SKM-1 (cell line): Measurements from ENCODE around the gene JDP2.

Source experiments
- DNase-seq: peaks from one replicate; lab custom pipeline; 2025; ENCODE audit not compliant: unreplicated experiment; lab: John Stamatoyannopoulos, UW

The JDP2 gene

GRCh38 chr14:75511201-75511600 is 83.4 kb downstream of the JDP2 start:
- no peak for DNase-seq

- no peak for DNase-seq
These were observed 86.3 kb downstream of the JDP2 start for GRCh38 chr14:75513911-75514672.

DNA sequence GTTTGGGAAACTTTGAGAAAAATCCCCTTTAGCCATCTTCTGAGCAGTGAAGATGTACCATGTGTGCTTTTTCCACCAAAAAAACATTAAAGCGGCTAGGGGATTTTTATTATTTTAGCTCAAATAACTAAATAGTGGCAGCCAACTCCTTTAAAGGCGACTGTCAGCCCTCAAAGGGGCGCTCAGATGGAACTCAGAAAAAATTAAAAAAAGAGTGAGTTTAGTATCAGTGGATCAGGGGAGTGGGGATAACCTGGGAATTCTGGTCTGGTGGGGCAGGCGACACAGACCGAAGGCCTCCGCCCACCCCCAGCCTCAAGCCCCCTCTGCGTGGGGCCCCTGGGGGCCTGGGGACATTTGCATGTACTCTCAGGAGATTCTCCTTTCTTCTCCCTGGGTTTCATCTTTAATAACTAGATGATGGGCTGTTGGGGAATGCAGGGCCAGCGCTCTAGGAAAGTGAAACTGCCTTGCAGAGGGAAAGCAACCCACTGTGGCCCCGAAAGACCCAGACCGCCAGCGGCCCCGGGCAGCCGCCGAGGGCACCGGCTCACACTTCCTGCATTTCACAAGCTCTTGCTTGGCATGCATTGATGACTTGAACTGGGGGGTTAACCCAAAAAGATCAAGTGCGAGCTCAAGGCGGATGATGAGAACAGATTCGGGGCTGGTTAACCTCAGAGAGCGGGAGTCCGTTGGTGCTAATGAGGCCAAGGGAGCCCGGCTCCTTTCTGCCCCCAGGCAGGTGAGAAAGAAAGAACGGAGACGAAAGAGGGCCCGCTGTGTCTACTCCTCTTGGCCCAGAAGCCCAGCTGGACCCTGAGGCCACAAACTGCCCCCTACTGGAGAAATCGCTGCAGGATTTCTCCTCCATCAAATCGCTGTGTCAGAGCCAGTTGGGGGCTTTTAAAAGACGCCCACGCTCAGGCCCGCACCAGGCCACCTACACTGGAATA is 87.1 kb downstream of the JDP2 start:
- no peak for DNase-seq

- peak; percentile 27 for DNase-seq
These were observed 87.8 kb downstream of the JDP2 start for GRCh38 chr14:75515629-75515996.

GRCh38 chr14:75518625-75519024 is 90.8 kb downstream of the JDP2 start:
- peak; percentile 26 for DNase-seq

GRCh38 chr14:75519394-75519793 is 91.6 kb downstream of the JDP2 start:
- DNase-seq: no peak

DNA sequence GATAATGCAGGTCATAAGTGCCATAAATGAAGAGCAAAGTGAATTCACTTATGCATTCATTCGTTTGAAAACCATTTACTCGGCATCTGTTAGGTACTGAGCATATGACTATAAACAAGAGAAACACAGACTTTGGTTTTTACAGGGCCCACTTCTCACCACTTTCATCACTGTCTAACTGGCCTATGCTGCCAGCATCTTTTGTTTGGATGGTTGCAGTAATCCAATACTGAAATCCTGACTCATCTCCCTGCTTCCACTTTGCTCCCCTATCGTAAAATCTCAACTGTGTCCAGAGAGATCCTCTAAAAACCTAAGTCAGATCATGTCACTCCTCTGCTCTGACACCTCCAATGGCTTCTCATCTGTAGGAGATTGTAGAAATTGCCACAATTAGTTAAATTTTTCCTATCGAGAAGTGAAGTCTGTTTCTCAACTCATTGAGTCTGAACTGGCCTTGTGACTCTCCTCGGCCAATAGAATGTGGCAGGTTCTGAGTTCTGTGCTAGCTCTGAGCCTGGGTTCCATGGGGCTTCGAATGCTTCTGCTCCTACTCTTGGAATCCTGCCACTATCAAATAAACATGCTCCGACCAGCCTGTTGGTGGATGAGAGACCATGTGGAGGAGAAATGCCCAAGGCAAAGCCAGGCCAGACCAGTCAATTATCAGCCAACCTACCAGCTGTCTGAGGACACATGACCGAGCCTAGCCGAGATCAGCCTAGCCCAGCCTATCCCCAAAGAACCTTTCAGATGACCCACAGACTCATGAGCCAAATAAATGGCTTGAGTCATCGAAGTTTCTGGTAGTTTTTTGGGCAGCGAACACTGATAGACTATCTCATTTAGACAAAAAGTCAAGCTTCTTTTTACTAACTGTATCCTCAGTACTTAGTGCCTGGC is 92.3 kb downstream of the JDP2 start:
- DNase-seq: no peak

GRCh38 chr14:75520852-75521251 is 93.0 kb downstream of the JDP2 start:
- no peak for DNase-seq

DNA sequence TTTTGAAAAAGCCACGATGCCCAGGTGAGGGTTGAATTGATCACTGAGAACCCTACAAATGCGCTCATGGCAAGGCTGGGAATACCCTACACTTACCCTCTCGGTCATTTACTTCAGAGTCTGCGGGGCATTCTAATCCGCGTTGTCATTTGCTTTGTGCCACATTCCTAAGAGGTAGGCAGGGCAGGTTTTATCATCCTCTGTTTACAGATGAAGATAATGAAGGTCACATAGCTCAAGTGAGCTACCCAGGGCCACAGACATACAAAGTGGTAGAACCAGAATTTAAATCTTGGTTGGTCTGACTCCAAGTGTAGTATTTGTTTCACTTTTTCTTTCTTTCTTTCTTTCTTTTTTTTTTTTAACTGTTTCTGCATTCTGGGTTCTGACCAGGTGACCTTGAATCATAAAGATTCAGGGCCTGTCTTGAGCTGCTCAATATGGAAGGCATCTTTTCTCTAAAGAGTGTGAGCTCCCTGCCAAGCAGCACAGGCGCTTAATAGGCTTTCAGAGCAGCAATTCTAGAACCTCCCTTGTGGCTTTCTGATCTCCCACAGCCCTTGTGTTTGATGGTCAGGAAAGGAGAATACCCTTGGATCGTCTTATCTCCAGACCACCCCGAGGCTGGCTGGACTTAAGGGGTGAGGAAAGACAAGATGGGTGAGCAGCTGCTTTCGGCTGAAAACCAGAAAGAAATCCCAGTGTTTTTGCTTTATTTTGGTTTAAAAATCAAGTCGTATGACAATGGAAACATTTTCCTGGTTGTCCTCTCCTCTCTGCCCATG is 93.8 kb downstream of the JDP2 start:
- no peak for DNase-seq

- DNase-seq: peak; percentile 7
These were observed 94.6 kb downstream of the JDP2 start, which contains the start of gene BATF for GRCh38 chr14:75522224-75522982. Gene BATF, plus strand, starts transcription at chr14:75522469. Its CDS starts 214 bp downstream, at chr14:75522683.

GRCh38 chr14:75522983-75523318 is 95.1 kb downstream of the JDP2 start:
- no peak for DNase-seq
